HUES48 (cell line): Measurements from ENCODE around the gene GPS2.
"Not testable (repeated sequence)": the region's sequence is repeated elsewhere in the genome, so short reads cannot be mapped to it uniquely, and the experiment has no call there.

Source experiments
- H3K27ac ChIP-seq: one replicate; pipeline ENCODE4 v1.7.0; 2013; ENCODE audit warnings: low read depth, low read length, inconsistent platforms
- H3K27me3 ChIP-seq: 2 replicates; pipeline ENCODE4 v1.6.1; 2013; ENCODE audit warnings: mild to moderate bottlenecking, low read length; ENCODE audit not compliant: control insufficient read depth, insufficient read depth
- H3K36me3 ChIP-seq: 2 replicates; pipeline ENCODE4 v1.6.1; 2013; ENCODE audit warnings: low read length; ENCODE audit not compliant: control insufficient read depth, insufficient read depth
- H3K4me1 ChIP-seq: 2 replicates; pipeline ENCODE4 v1.6.1; 2013; ENCODE audit warnings: mild to moderate bottlenecking, low read length; ENCODE audit not compliant: control insufficient read depth, insufficient read depth
- H3K4me3 ChIP-seq: 2 replicates; pipeline ENCODE4 v1.5.1; 2013; ENCODE audit warnings: mild to moderate bottlenecking, low read depth, low read length
- H3K9ac ChIP-seq: 2 replicates; pipeline ENCODE4 v1.6.1; 2013; ENCODE audit warnings: mild to moderate bottlenecking, low read depth, low read length, moderate library complexity
- H3K9me3 ChIP-seq: 2 replicates; pipeline ENCODE4 v1.6.1; 2013; ENCODE audit warnings: low read length; ENCODE audit not compliant: control insufficient read depth, insufficient read depth

GPS2 gene

DNA sequence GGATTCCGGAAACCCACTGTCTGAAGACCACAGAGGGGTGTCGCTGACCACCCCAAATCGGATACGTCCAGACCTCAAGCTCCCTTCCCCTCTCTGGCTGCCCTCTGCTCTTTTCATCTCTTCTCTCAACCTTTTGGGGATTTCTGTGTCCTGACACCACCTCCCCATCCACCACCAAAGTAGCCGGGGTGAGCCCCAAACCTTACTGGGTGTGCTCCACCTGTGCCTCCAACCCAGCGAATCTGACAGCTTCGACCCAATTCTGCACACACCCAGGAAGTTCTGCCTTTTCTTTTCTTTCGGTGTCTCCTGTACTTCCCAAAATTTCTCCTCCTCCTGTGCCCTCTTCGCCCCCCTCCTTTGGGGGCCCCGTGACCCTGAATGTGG lies 37.3 kb upstream of the GPS2 start:
- Histone ChIP-seq H3K36me3 (no peaks in the 10 kb centered on the region), H3K4me3 (peak overlapping the region; percentile 88), H3K27ac (peak overlapping the region; percentile 93), H3K4me1 (peaks cover 14% of the 10 kb centered on the region), H3K27me3 (peaks cover 3% of the 10 kb centered on the region), H3K9me3 (no peaks in the 10 kb centered on the region), H3K9ac (peak overlapping the region; percentile 75; the same call in 1 of the 2 replicates)

DNA sequence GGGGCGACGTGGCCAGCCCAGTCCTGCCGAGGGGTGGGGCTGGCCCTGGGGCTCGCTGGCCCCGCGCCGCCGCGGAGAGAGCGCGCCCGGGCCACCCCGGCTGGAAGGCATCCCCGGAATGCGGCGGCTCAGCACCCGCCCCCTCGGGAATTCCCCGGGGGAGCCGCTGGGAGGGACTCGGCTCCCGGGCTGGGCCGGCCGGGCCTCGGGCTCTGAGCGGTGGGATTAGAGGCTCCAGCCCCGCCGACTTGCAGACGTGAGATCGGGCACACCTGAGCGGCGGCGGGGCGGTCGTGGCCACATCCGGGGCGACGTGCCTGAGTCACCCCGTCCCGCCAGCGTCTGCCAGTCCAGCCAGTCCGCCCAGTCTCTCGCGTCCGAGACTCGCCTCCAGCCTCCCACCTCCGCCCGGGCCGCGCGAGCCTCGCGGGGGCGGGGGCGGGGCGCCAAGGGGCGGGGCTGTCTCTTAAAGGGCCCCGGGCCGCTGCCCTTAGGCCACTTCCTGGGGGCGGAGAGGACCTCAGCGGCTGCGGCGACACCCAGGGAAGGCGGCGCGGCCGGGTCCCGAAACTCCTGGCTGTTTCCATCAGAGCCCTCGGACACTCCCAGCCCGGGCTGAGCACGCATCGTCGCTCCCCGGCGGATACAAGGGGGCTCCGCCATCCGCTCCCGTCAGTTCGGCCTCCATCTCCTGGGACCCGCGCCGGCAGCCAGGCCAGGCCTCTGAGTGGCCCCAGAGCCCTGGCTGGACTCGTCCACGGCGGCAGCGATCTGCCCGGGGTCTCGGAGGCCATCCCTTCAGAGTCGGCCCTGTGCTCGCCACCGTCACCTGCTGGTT lies 36.7 kb upstream of the GPS2 start, which contains the start of gene KCTD11:
Gene KCTD11 (plus strand): TSS at position 498 of the 838 bp plus-strand sequence.
- H3K4me3 ChIP-seq, result peak within 1 kb of the TSS; percentile 88
- H3K36me3 ChIP-seq, result no peaks in the 10 kb centered on the region
- peak within 1 kb of the TSS; percentile 93 for H3K27ac ChIP-seq
- H3K4me1 ChIP-seq, result peaks cover 14% of the 10 kb centered on the region
- no peaks in the 10 kb centered on the region for H3K9me3 ChIP-seq
- peak within 1 kb of the TSS; percentile 75 for H3K9ac ChIP-seq
- peaks cover 3% of the 10 kb centered on the region for H3K27me3 ChIP-seq

DNA sequence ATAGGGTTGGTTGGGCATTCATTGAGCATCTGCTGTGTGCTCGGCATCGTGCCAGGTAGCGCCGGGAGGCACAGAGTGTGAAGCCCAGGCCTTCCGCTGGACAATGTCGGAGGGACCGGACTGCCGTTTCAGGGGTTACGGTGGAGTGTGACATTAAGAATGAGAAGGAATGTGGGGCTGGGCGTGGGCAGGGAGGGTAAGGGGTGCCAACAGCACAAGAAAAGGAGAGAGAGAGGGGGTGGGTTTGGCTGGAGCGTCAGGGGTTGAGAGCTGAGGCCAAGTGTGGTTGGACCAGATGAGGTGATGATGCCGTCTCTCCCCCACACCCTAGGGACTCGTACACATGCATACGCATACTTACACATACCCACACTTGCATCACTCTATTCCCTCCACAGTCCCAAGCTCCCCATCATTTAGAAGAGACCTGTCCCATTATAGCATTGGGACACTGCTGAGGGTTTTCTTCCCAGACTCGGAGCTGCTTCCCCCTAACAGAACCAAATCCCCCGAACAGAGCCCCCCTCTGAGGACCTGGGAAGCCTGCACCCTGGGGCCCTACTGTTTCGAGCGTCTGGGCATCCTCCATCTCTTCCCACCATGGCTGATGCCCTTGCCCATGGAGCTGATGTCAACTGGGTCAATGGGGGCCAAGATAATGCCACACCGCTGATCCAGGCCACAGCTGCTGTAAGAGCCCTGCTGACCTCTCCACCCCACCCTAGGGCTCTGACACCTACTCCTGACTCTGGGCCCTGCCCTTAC lies 33.5 kb upstream of the GPS2 start:
- H3K36me3 ChIP-seq, result no peaks in the 10 kb centered on the region
- H3K9me3 ChIP-seq, result no peaks in the 10 kb centered on the region
- H3K9ac ChIP-seq, result no peak overlapping the region
- H3K27me3 ChIP-seq, result peaks cover 3% of the 10 kb centered on the region
- no peak overlapping the region for H3K27ac ChIP-seq
- H3K4me1 ChIP-seq, result peaks cover 9% of the 10 kb centered on the region
- H3K4me3 ChIP-seq, result no peak overlapping the region

DNA sequence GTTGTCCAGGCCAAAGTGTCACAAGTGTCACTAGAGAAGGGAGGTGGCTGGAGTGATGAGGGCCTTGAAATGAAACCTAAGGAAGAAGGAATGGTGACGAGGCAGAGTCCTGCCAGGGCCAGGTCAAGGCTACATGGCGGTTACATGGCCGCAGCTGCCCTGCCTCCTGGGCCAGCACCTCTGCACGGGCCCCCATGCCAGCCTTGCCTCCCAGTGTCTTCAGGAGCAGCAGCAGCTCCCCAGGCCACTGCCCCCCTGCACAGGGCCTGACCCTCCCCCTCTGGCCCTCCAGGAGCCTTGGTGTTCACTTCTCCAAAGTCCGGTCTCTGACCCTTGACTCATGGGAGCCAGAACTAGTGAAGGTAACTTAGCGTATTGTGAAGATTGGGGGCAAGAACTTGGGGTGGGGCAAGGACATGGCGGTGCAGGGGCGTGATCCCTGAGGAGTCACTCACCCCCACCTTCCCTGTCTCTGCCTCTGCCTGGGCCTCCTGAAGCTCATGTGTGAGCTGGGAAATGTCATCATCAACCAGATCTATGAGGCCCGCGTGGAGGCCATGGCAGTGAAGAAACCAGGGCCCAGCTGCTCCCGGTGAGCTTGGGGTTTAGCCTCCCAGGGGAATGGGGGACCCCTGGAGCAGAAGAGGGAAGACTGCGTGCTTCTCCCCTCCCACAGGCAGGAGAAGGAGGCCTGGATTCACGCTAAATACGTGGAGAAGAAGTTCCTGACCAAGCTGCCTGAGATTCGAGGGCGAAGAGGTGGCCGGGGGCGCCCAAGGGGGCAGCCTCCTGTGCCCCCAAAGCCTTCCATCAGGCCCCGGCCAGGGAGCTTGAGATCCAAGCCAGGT lies 32.7 kb upstream of the GPS2 start:
- H3K9me3 ChIP-seq, result no peaks in the 10 kb centered on the region
- H3K36me3 ChIP-seq, result no peaks in the 10 kb centered on the region
- H3K9ac ChIP-seq, result no peak overlapping the region
- H3K4me3 ChIP-seq, result no peak overlapping the region
- peaks cover 3% of the 10 kb centered on the region for H3K27me3 ChIP-seq
- no peak overlapping the region for H3K27ac ChIP-seq
- peaks cover 9% of the 10 kb centered on the region for H3K4me1 ChIP-seq

DNA sequence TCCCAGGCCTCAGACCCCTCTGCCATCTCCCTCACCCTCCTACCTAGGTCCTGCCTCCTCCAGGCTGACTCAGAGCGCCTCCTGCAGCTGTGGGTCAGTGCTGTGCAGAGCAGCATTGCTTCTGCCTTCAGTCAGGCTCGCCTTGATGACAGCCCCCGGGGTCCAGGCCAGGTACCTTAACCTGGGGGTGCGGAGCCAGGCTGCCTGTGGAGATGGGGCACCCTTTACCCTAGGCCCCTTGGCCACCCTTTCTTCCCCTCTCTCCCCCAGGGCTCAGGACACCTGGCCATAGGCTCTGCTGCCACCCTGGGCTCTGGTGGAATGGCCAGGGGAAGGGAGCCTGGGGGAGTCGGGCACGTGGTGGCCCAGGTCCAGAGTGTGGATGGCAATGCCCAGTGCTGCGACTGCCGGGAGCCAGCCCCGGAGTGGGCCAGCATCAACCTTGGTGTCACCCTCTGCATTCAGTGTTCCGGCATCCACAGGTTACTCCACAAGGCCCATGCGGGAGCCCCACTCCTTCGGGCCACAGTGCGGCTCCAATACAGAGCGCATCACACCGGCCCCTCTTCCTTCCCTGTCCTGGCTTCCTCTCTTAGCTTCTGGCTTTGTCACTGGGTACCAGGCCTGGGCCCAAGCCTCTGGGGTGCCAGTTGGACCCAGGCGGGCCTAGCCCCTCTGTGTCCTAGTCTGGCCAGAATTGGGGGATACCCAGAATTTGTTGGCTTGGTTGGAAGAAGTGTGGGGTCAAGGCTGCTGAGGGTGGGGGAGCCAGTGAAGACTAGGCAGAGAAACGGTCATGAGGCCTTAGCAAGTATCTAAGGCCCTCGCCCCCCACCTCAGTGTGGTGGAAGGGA lies 31.8 kb upstream of the GPS2 start:
- no peaks in the 10 kb centered on the region for H3K36me3 ChIP-seq
- no peak overlapping the region for H3K27ac ChIP-seq
- peaks cover 9% of the 10 kb centered on the region for H3K4me1 ChIP-seq
- no peak overlapping the region for H3K4me3 ChIP-seq
- H3K9me3 ChIP-seq, result no peaks in the 10 kb centered on the region
- peaks cover 3% of the 10 kb centered on the region for H3K27me3 ChIP-seq
- H3K9ac ChIP-seq, result no peak overlapping the region

DNA sequence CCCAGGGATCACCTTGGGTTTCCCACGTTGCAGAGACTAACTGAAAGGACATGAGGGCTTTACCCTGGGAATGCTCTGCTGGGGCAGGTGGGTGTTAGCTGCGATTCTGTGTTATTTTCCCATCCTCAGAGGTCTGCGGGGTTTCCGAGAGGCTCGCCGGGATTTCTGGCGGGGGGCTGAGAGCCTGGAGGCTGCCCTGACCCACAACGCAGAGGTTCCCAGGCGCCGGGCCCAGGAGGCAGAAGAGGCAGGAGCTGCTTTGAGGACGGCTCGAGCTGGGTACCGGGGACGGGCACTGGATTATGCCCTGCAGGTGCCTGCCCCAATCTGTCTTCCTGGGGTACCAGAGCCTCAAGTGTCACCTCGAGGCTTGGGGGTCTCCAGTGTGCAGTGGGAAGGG lies 28.1 kb upstream of the GPS2 start:
- H3K4me3 ChIP-seq, result no peak overlapping the region
- no peaks in the 10 kb centered on the region for H3K4me1 ChIP-seq
- H3K9ac ChIP-seq, result no peak overlapping the region
- H3K27ac ChIP-seq, result no peak overlapping the region
- no peaks in the 10 kb centered on the region for H3K36me3 ChIP-seq
- H3K9me3 ChIP-seq, result no peaks in the 10 kb centered on the region
- no peaks in the 10 kb centered on the region for H3K27me3 ChIP-seq

DNA sequence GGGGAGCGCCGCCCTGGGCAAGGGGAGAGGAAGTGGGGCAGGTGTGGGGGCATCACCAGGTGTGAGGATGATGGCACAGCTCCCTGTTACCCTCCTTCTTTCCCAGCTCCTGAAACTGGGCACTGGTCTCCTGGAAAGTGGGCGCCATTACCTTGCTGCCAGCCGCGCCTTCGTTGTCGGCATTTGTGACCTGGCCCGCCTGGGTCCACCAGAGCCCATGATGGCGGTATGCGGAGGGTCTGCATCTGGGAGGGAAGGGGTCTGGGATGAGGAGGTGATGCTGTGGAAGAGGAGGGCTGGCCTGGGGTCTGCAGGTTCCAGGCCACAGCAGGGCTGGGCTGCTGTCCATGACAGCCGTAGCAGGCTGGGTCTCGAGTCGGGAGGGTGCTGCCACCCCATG lies 26.7 kb upstream of the GPS2 start:
- Histone ChIP-seq H3K4me3 (no peak overlapping the region), H3K9me3 (no peaks in the 10 kb centered on the region), H3K27me3 (no peaks in the 10 kb centered on the region), H3K9ac (no peak overlapping the region), H3K36me3 (no peaks in the 10 kb centered on the region), H3K27ac (no peak overlapping the region), H3K4me1 (peaks cover 6% of the 10 kb centered on the region; the same call in 1 of the 2 replicates)

DNA sequence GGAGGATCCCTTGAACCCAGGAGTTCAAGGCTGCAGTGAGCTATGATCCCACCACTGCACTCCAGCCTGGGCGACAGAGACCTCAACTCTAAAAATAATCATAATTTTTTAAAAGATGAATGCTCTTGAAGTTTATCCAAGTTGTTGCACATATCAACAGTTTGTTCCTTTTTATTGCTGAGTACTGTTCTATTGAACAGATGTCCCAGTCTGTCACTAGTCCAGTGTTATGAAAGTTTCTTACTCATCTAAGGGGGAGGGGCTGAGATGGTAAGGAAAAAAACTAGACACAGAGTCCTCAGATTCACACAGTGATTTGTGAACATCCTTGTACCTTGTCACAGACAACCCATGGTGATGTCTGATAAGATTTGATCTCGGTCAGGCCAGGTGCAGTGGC lies 25.0 kb upstream of the GPS2 start:
- H3K4me1 ChIP-seq, result peaks cover 11% of the 10 kb centered on the region; the same call in 1 of the 2 replicates
- H3K9ac ChIP-seq, result no peak overlapping the region
- H3K27me3 ChIP-seq, result no peaks in the 10 kb centered on the region
- no peaks in the 10 kb centered on the region for H3K9me3 ChIP-seq
- no peak overlapping the region for H3K4me3 ChIP-seq
- H3K27ac ChIP-seq, result no peak overlapping the region
- no peaks in the 10 kb centered on the region for H3K36me3 ChIP-seq

DNA sequence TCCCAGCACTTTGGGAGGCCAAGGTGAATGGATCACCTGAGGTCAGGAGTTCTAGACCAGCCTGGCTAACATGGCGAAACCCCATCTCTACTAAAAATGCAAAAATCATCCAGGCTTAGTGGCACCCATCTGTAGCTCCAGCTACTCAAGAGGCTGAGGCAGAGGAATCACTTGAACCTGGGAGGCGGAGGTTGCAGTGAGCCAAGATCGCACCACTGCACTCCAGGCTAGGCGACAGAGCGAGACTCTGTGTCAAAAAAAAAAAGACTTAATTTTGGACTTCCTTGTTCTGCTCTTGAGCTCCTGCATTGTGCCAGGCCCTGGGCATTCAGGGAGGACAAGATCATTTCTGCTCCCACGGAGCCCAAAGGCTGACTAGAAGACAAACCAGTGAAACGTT lies 22.4 kb upstream of the GPS2 start:
- H3K4me1 ChIP-seq, result peaks cover 11% of the 10 kb centered on the region; the same call in 1 of the 2 replicates
- H3K36me3 ChIP-seq, H3K9ac ChIP-seq, H3K27ac ChIP-seq, H3K9me3 ChIP-seq, H3K4me3 ChIP-seq, H3K27me3 ChIP-seq: not testable (repeated sequence)
